Measurements from ENCODE around the gene GCK.

GCK gene

GRCh38 chr7:44189286-44189992, at the start of gene GCK:
Gene GCK, minus strand, starts transcription at chr7:44189439. Its CDS starts 486 bp downstream, at chr7:44188953.
- no peak for DNase-seq (ENCODE audit: low read depth, low spot score)

- DNase-seq (ENCODE audit: low read depth, low spot score), result no peak
Observed at GRCh38 chr7:44238116-44238695, 49.0 kb upstream of the GCK start.

GRCh38 chr7:44237696-44238095, 48.5 kb upstream of the GCK start:
- DNase-seq (ENCODE audit: low read depth, low spot score), result no peak

DNA sequence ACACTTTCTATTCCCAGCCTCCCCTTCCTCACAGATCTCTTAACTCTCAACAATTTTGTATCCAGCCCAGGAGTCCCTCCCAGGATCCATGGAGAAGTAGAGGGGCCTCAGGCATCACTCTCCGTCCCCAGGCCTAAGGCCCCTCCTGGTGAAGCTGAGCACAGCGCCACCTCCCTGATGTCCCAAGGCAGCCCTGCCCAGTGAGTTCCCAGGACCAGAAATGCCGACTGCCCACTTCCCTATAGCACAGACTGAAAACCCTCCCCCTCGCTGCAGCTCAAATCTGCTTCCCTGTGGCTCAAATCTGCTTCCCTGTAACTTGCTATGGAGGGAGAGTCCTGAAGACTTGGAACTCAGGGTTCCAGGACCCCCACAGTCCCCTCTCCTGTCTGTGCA, 47.1 kb upstream of the GCK start:
- no peak for DNase-seq (ENCODE audit: low read depth, low spot score)

DNA sequence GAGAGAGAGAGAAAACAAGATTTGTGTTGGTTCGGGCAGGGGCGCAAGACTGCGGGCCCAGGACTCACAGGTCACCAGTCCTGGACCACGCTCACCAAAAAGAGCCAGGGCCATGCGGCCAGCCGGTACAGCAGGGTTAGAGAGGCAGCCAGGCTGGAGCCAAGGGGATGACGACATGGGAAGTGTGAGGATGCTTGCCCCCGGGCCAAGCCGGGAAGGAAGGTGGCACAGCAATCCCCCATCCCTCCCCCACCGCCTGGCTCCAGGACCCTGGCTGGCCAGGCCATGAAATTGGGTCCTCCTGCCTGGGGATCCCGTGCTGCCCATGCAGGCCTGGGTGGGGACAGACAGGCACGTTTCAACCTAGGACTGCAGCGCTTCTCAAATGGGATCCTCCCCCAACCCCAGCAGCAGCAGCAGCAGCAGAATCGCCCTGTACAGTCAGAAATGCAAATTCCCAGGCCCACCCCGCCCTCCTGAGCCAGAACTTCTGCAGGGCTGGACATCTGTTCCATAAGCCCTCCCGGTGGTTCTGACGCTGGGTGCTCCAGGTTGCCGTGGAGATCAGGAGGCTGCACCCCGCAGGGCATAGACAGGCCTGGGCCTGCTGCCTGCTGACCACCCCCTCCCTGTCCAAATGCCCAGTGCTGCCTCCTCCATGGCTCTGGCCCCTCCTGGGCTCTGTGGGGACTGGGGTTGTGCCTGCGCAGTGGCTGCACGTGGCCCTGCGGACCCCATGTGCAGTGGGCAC, 46.5 kb upstream of the GCK start:
- DNase-seq (ENCODE audit: low read depth, low spot score), result no peak

- no peak for DNase-seq (ENCODE audit: low read depth, low spot score)
Observed at GRCh38 chr7:44235066-44235465, 45.8 kb upstream of the GCK start.

DNA sequence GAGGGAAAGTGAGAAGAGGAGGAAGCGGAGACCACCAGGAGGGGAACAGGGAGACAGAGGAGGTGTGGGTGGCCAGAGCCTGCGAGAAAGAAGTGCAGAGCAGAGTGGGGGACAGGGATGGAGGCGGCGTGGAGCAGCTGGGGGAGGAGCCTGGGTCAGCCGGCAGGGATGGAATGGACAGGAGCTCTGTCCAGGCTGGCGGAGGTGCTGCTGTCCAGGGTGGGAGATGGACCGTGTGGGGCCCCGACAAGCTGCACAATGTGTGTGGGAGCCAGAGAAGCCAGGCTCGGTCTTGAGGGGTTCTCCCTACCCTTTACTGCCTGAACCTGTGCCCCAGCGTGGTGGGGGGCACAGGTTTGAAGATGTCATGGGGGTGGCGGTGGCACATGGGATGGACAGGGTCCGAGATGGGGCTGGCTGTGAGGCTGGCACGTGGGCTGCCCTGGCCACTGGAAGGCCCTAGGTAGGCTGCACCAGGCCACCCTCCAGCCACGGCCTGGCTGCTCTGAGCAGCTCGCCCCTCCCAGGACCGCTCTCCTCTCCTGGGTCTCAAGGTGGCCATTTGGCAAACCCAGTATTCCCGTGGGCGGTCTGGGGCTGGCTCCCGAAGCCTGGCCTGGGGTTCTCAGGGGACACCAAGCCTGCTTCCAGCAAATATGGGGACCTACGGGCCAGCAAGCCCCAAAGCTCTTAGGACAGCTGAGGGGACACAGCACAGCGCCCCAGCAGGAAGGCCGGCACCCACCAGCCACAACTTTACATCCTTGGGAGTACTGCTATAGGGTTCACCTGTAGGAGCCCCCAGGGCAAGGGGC, 43.9 kb upstream of the GCK start:
- DNase-seq (ENCODE audit: low read depth, low spot score), result no peak

GRCh38 chr7:44232396-44232795, 43.2 kb upstream of the GCK start:
- no peak for DNase-seq (ENCODE audit: low read depth, low spot score)

GRCh38 chr7:44231088-44231487, 41.8 kb upstream of the GCK start:
- no peak for DNase-seq (ENCODE audit: low read depth, low spot score)

DNA sequence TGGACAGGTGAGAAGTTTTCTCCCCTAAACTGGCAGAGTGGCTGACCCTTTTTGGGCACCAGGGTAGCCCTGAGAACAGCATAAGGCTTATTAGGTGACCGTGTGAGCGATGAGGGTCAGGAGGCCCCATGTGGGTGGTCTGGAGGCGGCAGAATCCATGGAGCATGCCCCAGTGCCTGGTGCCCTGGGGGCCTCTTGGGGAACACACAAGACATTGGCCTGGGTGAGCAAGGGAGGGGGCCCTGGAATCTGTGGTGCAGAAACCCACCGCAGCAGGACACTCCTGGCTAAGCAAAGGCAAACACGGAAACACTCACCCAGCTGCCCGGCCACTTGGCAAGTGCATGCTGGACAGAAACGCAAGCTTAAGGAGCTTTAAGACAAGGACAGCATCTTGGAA, 41.0 kb upstream of the GCK start:
- no peak for DNase-seq (ENCODE audit: low read depth, low spot score)

DNA sequence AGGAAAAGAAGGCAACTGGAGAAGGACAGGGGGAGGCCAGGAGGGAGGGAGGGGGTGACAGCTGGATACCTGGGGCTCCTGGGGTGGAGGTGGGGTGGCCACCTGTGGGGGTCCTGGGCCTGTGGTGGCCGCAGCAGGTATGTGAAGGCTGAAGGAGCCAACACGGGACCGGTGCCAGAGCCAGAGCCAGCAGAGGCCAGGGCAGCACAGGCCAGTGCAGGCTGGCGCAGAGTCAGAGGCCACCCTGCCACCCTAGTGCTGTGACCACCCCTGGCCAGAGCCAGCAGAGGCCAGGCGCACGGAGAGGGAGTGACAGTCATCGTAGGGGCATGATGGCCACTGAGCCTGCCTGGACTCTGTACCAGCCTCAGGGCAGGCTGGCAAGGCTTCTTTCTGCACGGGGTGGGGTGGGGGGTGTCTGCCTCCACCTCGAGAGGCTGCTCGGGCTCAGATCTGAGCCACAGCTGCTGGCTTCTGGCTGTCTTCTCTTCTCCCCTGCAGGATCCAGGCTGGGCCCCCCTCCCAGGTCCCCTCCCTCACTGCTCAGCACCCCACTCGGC, 40.4 kb upstream of the GCK start:
- no peak for DNase-seq (ENCODE audit: low read depth, low spot score)

GRCh38 chr7:44228571-44229350, 39.5 kb upstream of the GCK start:
- DNase-seq (ENCODE audit: low read depth, low spot score), result no peak

GRCh38 chr7:44227911-44228310, 38.7 kb upstream of the GCK start:
- DNase-seq (ENCODE audit: low read depth, low spot score), result no peak

DNA sequence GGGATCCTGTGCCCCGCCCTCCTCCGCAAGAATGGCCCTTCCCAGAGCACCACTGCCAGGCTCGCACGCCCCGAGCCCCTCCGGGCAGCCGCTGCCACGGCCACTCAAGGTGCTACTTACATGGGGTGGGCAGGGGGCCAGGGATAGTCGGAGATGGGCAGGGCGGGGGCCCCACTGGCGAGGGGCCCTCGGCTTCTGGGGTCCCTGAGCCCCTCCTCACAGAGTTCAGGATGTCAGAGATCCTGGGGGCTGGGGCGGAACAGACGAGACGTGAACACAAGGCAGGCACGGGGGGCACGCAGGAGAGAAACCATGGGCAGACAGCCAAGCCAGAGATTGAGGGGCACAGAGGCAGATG, 37.1 kb upstream of the GCK start:
- DNase-seq (ENCODE audit: low read depth, low spot score), result no peak

DNA sequence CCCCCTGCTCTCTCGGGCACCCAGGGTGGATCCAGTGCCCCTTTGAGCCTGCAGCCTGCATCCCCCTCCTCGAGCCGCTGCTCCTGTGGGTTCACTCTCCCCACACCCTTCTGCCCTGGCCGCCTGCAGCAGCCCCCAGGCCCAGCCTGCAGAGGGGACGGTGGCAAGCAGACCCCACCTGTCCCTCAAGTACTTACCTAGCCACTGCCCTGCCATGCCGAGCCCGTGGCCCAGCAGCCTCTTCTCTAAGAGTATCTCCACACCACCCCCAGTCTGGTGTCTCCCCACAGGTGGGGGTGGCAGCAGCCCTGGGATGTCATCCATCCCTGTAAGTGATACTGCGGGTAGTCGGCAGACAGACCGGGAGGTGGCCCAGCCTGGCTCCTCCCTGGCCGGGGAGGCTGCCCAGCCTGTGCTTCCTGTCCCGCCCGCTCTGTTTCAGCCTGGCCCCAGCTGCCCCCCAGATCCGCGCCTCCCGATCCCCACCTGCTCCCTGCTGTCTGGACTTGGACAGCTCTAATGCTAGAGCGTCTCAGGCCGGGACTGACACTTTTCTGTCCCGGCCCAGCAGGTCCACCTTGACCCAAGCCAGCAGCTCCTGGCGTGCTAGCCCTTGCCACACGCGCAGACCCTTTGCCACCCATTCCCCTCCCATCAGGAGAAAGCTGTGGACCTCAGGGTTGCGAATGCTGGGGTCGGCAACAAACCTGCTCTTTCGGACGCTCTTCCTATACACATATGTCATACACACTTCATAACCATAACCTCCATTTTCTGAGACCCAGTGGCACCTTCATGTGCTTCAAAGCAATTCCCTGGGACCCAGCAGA, 36.5 kb upstream of the GCK start:
- DNase-seq (ENCODE audit: low read depth, low spot score), result no peak

GRCh38 chr7:44224974-44225565, 35.8 kb upstream of the GCK start:
- no peak for DNase-seq (ENCODE audit: low read depth, low spot score)

GRCh38 chr7:44224080-44224973, 35.1 kb upstream of the GCK start:
- DNase-seq (ENCODE audit: low read depth, low spot score), result no peak

DNA sequence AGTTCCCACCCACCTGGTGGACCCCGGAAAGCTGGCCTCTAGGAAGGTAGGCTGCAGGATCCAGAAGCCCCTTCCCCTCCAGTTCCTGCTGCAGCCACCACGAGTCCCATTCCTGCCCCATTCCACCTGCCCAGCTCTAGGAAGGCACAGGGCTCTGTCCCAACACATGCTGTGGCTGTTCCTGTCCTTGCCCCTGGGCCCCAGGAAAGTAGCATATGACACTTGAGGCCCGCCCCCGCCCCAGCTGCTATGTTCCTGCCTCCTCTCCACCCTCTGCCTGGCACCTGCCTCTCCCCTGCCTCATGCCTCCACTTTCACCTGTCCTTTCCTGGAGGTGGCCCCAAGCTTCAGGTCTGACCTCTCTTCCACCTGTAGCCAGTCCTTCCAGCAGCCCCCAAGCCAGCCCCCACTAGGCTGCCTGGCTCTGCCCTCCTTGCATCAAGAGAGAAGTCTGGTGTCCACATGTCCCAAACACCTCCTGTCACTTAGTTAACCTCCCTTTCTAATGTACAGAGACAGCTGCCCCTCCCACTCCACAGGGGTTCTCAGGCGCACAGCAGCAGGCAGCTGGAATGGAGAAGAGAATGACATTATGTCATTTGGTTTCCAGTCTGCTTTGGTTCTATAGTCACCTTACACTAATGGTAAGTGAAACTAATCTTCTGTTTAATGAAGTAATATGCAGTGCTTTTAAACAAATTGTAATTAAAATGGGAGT, 34.3 kb upstream of the GCK start:
- DNase-seq (ENCODE audit: low read depth, low spot score), result no peak

Data from activated naive CD8-positive, alpha-beta T cell treated with anti-CD3 and anti-CD28 coated beads, Interleukin-2, amount 50 U/mL, for 16 hours (primary cell).